Measurements from ENCODE around the gene SLC25A31.

SLC25A31 gene

DNA sequence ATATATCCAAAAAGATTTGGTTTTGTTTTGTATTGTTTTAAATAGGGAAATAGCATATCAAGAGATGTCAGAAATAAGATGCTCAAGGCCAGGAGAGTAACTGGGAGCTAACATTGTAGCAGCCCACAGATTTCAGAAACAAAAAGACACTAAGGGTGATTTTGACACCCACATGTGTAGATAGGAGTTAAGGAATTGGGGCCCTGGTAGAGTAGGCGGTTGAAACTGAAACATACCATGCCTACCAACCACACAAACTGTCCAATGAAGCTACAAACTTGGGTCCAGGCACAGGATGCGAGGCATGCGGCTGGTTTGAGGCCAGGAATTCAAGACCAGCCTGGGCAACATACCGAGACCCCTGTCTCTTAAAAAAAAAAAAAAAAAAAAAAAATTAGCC lies 45.6 kb downstream of the SLC25A31 start:
- TF ChIP-seq, protein P1, sequence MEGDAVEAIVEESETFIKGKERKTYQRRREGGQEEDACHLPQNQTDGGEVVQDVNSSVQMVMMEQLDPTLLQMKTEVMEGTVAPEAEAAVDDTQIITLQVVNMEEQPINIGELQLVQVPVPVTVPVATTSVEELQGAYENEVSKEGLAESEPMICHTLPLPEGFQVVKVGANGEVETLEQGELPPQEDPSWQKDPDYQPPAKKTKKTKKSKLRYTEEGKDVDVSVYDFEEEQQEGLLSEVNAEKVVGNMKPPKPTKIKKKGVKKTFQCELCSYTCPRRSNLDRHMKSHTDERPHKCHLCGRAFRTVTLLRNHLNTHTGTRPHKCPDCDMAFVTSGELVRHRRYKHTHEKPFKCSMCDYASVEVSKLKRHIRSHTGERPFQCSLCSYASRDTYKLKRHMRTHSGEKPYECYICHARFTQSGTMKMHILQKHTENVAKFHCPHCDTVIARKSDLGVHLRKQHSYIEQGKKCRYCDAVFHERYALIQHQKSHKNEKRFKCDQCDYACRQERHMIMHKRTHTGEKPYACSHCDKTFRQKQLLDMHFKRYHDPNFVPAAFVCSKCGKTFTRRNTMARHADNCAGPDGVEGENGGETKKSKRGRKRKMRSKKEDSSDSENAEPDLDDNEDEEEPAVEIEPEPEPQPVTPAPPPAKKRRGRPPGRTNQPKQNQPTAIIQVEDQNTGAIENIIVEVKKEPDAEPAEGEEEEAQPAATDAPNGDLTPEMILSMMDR (IDR thresholded peaks at IDR 0.05; ENCODE audit: low read depth, low read length, missing control alignments), result no peak
- no peak for DNase-seq (ENCODE audit: extremely low read depth, low read depth)
- no peak overlapping the region for H3K4me3 ChIP-seq (replicated peaks; ENCODE audit: low read depth, low read length)

DNA sequence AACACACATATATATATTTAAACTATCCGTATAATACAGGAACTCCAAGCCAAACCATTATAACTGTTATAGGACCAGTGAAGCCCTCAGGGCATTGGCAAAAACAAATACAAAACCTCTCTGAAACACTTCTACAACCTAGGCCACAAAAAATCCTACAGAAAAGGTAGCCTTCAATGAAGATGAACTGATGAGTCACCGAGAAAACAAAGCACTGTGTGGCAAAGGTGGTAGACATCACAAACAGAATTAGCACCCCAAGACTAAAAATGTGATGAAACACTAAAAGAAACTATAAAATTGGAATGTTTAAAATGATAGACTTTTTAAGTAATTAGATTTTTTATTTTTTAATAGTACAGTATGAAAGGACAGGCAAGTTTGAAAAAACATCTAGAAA lies 46.4 kb downstream of the SLC25A31 start:
- TF ChIP-seq, protein P1 (IDR thresholded peaks at IDR 0.05; ENCODE audit: low read depth, low read length, missing control alignments), result no peak
- no peak for DNase-seq (ENCODE audit: extremely low read depth, low read depth)

DNA sequence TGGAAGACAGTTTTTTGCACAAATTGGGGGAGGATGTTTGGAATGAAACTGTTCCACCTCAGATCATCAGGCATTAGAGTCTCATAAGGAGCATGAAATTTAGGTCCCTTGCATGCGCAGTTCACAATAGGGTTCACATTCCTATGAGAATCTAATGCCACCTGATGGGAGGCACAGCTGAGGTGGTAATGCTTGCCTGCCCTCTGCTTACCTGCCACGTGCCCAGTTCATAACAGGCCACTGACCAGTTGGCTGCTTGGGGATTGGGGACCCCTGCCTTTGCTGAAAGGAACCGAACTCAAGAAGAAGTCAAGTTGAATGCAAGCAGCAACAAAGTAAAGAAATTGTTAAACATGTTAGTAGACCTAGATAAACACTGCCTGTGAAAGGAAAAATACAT lies 47.3 kb downstream of the SLC25A31 start:
- no peak for DNase-seq (ENCODE audit: extremely low read depth, low read depth)
- no peak overlapping the region for H3K4me3 ChIP-seq (replicated peaks; ENCODE audit: low read depth, low read length)
- TF ChIP-seq, protein P1 (IDR thresholded peaks at IDR 0.05; ENCODE audit: low read depth, low read length, missing control alignments), result no peak

More for the DNA sequence above, 46.4 kb downstream of the SLC25A31 start:
- H3K4me3 ChIP-seq (replicated peaks; ENCODE audit: low read depth, low read length), result no peak overlapping the region

DNA sequence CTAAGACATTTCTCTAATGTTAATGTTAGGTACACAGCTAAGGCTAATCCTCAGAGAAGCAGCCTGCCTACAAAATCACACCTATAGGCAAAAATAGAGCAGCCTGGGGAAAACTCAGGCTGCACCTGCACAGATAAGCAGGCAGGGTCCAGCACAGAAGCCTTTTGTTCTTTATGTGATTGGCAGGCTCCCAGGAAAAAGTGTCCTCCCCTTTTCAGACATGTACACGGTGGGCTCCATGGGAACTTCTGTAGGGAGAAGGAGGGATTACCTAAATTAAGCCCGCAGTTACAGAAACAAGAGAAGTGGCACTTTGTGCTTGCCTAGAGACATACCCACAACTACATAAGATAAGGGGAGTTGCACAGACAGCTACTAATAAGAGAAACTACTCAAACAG lies 47.9 kb downstream of the SLC25A31 start:
- H3K4me3 ChIP-seq (replicated peaks; ENCODE audit: low read depth, low read length), result no peak overlapping the region
- no peak for DNase-seq (ENCODE audit: extremely low read depth, low read depth)
- TF ChIP-seq, protein P1 (IDR thresholded peaks at IDR 0.05; ENCODE audit: low read depth, low read length, missing control alignments), result no peak

DNA sequence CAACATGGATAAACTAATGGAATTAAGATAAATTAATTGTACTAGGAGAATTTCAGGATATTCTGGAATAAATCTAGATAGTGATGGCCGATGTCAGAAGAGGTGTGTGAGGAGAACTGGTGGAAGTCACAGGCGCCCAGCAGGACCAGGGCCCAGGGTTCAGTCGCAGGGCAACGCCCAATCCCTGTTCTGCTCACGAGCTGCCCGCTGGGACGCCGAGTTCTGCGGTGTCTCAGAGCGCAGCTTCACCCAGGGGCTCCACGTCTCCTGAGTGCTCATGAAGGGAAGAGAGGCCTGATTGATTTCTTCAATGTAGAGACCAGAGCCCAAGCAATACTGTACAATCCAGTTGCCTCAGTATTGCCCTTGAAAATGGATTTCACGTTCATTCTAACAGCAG lies 50.4 kb downstream of the SLC25A31 start:
- no peak overlapping the region for H3K4me3 ChIP-seq (replicated peaks; ENCODE audit: low read depth, low read length)

DNA sequence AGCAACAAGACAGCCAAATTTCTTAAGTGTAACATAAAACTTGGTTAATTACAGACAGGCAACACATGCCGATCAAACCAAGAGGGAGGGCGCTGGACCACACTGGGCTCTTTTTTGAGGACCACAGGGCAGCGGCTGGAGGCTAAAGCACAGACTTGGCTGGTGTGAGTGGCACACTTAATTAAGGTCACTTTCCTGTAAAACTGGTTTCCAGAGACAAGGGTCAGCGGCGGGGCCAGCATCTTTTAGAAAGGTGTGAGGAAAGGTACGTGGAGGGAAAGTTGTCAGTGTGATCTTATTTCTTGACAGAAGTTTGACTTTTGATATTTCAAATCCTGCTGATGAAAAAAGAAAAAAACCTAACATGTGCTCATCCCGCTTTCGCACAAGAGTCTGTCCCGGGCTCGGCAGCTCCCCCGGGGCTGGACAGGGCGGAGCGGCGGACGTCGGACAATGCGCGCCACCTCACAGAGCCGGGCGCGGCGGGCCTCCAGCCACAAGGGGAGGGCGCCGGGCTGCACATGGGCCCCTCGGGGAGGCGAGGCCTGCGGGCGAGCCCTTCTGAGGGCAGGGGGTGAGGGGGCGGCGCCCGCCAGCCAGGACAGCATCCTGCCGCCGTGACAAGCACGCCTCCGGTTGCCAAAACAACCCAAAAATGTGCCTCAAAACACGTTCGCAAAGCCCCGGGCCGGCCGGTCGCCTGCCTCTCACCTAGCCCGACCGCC lies 51.3 kb downstream of the SLC25A31 start:
- no peak for DNase-seq (ENCODE audit: extremely low read depth, low read depth)
- H3K4me3 ChIP-seq (replicated peaks; ENCODE audit: low read depth, low read length), result peak overlapping the region; percentile 71
- TF ChIP-seq, protein P1 (IDR thresholded peaks at IDR 0.05; ENCODE audit: low read depth, low read length, missing control alignments), result no peak

More for the DNA sequence above, 50.4 kb downstream of the SLC25A31 start:
- DNase-seq (ENCODE audit: extremely low read depth, low read depth), result no peak
- TF ChIP-seq, protein P1 (IDR thresholded peaks at IDR 0.05; ENCODE audit: low read depth, low read length, missing control alignments), result no peak

DNA sequence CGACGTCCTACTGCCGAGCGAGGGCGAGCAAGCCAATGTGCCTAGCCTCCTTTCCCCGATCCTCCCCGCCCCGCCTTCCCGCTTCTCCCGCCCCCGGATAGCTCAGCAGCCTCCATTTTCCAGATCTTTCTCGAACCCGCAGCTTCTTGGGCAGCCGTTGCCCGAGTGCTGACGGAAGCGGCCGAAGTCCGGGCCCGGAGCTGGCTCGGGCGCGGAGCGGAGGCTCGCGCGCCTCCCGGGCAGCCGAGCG lies 51.8 kb downstream of the SLC25A31 start:
- TF ChIP-seq, protein P1 (IDR thresholded peaks at IDR 0.05; ENCODE audit: low read depth, low read length, missing control alignments), result no peak
- DNase-seq (ENCODE audit: extremely low read depth, low read depth), result peak; percentile 50
- peak overlapping the region; percentile 71 for H3K4me3 ChIP-seq (replicated peaks; ENCODE audit: low read depth, low read length)

Data from HFF-Myc (cell line).